GM19324 (cell line): ENCODE data around the gene DDR2.
"Not testable (repeated sequence)": the region's sequence is repeated elsewhere in the genome, so short reads cannot be mapped to it uniquely, and the experiment has no call there.

Source experiments
- ATAC-seq: cut with Tn5 transposase; IDR thresholded peaks from one replicate; pipeline ENCODE4 v1.9.1; 2021; ENCODE audit warnings: mild to moderate bottlenecking, moderate library complexity; ENCODE audit not compliant: unreplicated experiment, low FRiP score

The DDR2 gene

DNA sequence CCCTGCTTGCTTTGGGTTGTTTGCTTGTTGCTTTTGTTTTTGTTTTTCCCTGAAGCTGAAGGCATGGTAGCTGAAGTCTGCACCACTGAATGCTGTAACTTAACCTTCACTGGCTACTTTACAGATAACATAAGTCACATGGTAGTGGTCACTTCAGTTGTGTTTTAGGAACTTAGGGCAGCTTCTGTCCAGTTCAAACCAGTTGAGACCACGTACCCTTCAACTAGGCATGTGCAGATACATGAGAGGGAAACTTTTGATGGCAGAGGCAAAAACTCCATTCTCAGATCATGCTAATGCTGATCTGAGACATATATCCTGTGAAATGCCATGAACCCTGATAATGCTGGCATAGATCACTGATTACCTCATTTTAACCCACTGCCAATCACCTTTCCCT, 186.4 kb downstream of the DDR2 start:
- not testable (repeated sequence) for ATAC-seq

GRCh38 chr1:162822391-162823200, 190.3 kb downstream of the DDR2 start:
- ATAC-seq: no peak

- no peak for ATAC-seq
Observed at GRCh38 chr1:162823231-162823630, 191.0 kb downstream of the DDR2 start.

DNA sequence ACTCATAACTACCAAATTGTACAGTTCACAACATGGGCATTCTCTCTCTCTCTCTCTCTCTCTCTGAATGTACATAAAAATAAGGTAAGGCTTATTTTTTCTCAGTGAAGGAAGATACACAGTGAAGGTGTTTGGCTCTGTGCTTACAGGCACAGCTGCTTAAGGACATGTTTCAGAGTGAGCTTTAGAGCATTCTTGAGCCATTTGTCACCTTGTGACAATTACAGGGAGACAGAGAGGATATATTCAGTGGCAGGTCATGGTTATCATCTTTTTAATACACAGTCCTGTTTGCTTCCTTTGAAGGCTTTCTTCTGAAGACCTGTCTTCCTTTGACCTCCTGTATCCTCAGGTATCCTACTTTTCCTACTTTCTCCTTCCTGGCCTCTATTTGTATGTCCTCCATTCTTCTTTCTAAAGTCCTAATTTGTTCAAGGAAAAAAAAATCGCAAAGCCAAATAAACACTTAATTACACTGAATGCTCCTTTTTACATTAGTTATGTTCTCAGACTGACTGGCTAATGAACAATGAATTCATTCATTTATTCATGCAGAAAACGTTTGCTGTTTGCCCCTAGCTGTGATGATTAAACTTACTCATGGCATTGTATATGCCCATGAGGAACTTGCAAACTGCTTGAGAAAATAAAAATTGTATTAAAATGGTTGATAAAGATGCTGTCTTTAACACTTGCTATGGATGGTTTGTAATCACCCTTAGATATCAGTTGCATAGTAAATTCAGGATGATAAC, 191.7 kb downstream of the DDR2 start:
- ATAC-seq: no peak

DNA sequence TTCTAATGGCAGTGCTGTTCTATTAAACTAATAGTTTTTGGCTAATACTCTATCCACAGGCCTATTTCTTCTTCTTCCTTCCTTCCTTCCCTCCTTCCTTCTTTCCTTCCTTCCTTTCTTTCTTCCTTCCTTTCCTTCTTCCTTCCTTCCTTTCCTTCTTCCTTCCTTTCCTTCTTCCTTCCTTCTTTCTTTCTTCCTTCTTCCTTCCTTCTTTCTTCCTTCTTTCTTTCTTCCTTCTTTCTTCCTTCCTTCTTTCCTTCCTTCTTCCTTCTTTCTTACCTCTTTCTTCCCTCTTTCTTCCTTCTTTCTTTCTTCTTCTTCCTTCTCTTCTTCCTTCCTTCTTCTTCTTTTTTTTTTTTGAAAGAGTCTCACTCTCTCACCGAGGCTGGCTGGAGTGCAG, 197.0 kb downstream of the DDR2 start:
- ATAC-seq: no peak

- no peak for ATAC-seq
Observed at GRCh38 chr1:162832470-162832869, 200.2 kb downstream of the DDR2 start.

DNA sequence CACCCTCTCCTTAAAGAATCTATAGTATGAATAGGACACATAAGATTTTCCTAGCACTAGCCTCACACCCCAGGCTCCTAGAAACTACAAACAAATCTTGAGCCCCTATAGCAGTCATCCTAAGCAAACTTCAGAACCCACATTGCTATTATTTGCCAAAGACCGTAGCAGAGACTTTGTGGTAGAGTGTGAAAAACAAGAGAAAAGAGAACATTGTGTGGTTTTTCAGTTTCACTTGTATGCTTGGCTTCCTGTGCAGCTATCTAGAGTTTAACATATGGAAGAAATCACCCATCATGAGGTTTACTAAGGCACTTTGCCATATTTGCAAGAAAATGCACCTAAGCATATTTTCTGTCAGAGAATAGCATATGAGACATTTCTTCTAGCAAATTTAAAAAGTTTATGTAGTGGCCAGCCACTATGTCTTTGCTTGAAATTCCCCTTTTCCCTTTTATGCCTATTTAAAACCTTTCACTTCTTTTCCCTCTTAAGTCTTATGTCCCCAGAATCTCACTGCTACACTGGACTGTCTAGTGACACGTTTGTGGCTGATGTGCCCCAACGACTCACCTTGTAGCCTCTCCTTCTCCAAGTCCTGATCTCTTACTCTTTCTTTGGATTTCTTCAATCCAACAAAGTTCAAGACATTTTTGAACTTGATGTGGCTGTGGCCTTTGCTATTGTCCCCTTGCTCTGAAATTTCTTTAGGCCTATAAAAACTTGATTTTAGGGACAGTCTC, 203.1 kb downstream of the DDR2 start:
- ATAC-seq: no peak
